Right lobe of liver (tissue), 6 donors: Measurements from ENCODE around the gene RALGAPB. TPM values are rescaled to one million over a fixed set of nuclear protein-coding genes. Genes with fewer than 3 reads are reported as not detected.

Experiments used
- ATAC-seq, 4 donors: fragments of 200-7000 bp; cut with Tn5 transposase; one replicate each; pipeline ENCODE4 v1.9.1; 2020; ENCODE audit warnings: mild to moderate bottlenecking in 4 of 4, moderate library complexity in 4 of 4
- DNase-seq, 3 donors: peaks; one replicate each; pipeline ENCODE4 v3.0.0-alpha.2; 2020
- H3K27ac ChIP-seq, 3 donors: fragments of 200-600 bp; one replicate each; pipeline ENCODE4 v1.8.0; 2022
- H3K27me3 ChIP-seq, 2 donors: fragments of 200-600 bp; one replicate each; pipeline ENCODE4 v1.8.0; 2022
- H3K36me3 ChIP-seq, 4 donors: fragments of 200-600 bp; sonication (generic) in 1 of 4; one replicate each; pipeline versions ENCODE4 v1.5.1 to v1.8.0; 2017 to 2022; ENCODE audit warnings: control low read depth in 1 of 4
- H3K4me1 ChIP-seq, 4 donors: fragments of 200-600 bp; sonication (generic) in 1 of 4; one replicate each; pipeline versions ENCODE4 v1.5.1 to v1.8.0; 2017 to 2022; ENCODE audit warnings: control low read depth in 1 of 4
- H3K4me3 ChIP-seq, 3 donors: fragments of 200-600 bp; one replicate each; pipeline ENCODE4 v1.8.0; 2022
- H3K9me3 ChIP-seq, 4 donors: fragments of 200-600 bp; sonication (generic) in 1 of 4; one replicate each; pipeline versions ENCODE4 v1.5.1 to v1.8.0; 2017 to 2022; ENCODE audit warnings: control low read depth in 1 of 4
- POLR2A ChIP-seq: fragments of 450-650 bp; IDR thresholded peaks from one replicate; pipeline ENCODE4 v1.6.1; 2017; ENCODE audit warnings: antibody characterized with exemption, mild to moderate bottlenecking
- WGBS: methylation state at CpG from one replicate; pipeline ENCODE4 v1.1.6; 2018; ENCODE audit warnings: low coverage, low lambda C conversion rate; ENCODE audit not compliant: insufficient coverage; ENCODE audit errors: missing lambda C conversion rate; 5-methylcytosine and 5-hydroxymethylcytosine counted together
- intact Hi-C, 2 donors: fragments of 100-400 bp; cut with DNase I; formaldehyde crosslinking; loops; one replicate each; pipeline versions ENCODE4 v1.11.2 to v1.14.1; 2022
- total RNA-seq, 6 experiments: library from RNA; depleted of rRNA in 2 of 6; stranded (reverse); fragments of >200 nt in 2 of 6; fragmentation: NEBNext Ultra II Directional in 3 of 6; extraction: Animal tissue kit (Norgen Biotek cat#: 25700) in 3 of 6; gene quantifications; one replicate each; pipeline versions ENCODE4 v1.1.0 to v1.2.4, GENCODE V29; 2016 to 2023
- TF ChIP-seq, protein P1 (sequence below), 4 donors: fragments of 200-600 bp in 3 of 4; fragments of 450-650 bp in 1 of 4; IDR thresholded peaks; one replicate each; pipeline versions ENCODE4 v1.5.1 to v1.8.0; 2016 to 2022; ENCODE audit warnings: antibody characterized with exemption in 4 of 4, mild to moderate bottlenecking in 2 of 4
- donor health status: DM: no; HTN: yes; CAD: no.
- donor health status: DM: no; HTN: no; CAD: no.
- donor health status: DM: no; HTN: no; CAD: no.
- donor health status: DM: no; HTN: yes; CAD: no.
- donor health status: DM: no; HTN: yes; CAD: no.

Gene RALGAPB
- total RNA-seq, 6 experiments from 2014 or later = 9.7 to 16.0 (median 12.9) TPM

DNA sequence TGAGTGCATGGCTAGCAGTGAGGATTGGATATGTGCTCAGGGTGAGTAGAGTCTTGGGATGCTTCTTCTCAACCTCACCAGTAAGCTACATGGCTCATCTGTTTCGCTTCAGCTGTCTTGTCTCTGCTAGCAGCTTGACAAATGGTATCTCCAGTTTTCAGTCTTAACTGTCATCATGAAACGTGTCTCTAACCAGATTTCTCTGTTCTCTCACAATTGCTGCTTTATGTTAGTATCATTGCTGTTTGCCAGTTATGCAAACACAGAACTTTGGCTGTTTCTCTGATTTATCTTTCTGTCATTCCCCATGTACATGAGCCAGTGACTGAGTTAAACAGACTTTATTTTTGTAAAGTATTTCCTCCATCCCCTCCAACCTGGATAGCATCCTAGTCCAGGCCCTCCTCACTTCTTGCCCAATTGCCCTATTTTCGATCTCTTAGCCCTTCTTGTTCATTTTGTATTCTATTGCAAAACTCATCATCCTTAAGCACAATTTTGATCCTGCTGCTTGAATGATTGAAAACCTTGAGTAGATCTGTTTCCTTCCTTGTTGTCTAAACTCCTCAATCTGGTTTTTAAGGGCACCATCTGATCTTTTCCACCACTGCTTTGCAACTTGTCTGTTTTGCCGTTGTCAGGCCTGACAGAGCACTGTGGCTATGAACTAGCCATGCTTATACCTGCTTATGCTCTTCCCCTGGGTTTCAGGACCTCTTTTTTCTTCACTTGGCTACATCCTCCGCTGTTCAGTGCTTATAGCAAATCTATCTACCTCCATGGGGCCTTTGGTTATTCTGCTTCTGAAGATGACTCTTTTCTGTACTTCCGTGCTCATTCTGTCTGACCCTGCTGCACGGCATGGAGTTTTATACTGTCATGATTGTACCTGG is 70.6 kb downstream of the RALGAPB start:
- TF ChIP-seq, protein P1, sequence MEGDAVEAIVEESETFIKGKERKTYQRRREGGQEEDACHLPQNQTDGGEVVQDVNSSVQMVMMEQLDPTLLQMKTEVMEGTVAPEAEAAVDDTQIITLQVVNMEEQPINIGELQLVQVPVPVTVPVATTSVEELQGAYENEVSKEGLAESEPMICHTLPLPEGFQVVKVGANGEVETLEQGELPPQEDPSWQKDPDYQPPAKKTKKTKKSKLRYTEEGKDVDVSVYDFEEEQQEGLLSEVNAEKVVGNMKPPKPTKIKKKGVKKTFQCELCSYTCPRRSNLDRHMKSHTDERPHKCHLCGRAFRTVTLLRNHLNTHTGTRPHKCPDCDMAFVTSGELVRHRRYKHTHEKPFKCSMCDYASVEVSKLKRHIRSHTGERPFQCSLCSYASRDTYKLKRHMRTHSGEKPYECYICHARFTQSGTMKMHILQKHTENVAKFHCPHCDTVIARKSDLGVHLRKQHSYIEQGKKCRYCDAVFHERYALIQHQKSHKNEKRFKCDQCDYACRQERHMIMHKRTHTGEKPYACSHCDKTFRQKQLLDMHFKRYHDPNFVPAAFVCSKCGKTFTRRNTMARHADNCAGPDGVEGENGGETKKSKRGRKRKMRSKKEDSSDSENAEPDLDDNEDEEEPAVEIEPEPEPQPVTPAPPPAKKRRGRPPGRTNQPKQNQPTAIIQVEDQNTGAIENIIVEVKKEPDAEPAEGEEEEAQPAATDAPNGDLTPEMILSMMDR (IDR thresholded peaks at IDR 0.05) = no peak
- TF ChIP-seq POLR2A = no peak
- peaks cover 0 to 67% (median 17%) of the 10 kb centered on the region in 4 donors for H3K36me3 ChIP-seq
- H3K4me1 ChIP-seq = no peaks in the 10 kb centered on the region
- no peak overlapping the region for H3K4me3 ChIP-seq
- no peak overlapping the region for H3K27ac ChIP-seq
- DNase-seq (no peak), ATAC-seq (no peak)
- intact Hi-C loops = no loop called here
- 92% methylated on average over 7 of the region's 7 CpGs for WGBS
- H3K9me3 ChIP-seq = no peaks in the 10 kb centered on the region
- no peaks in the 10 kb centered on the region for H3K27me3 ChIP-seq

DNA sequence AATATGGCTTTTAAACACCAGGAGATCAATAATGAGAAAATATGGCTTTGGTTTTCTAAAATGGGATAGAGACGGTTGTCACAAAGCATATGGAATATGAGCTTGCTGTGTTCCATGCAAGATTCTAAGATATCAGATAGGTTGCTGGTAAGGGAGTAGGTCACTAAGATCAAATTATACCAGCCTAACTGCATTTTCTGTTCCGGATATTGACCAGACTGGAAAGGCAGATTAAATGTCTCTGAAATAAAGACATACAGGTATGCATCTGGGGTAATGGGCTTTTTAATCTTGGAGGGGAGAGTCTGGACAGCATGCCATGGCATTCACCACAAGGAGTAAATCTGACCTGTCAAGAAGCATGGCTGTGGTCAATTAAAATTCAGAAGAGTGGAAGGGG is 73.1 kb downstream of the RALGAPB start:
- peaks cover 0 to 59% (median 17%) of the 10 kb centered on the region in 4 donors for H3K36me3 ChIP-seq

DNA sequence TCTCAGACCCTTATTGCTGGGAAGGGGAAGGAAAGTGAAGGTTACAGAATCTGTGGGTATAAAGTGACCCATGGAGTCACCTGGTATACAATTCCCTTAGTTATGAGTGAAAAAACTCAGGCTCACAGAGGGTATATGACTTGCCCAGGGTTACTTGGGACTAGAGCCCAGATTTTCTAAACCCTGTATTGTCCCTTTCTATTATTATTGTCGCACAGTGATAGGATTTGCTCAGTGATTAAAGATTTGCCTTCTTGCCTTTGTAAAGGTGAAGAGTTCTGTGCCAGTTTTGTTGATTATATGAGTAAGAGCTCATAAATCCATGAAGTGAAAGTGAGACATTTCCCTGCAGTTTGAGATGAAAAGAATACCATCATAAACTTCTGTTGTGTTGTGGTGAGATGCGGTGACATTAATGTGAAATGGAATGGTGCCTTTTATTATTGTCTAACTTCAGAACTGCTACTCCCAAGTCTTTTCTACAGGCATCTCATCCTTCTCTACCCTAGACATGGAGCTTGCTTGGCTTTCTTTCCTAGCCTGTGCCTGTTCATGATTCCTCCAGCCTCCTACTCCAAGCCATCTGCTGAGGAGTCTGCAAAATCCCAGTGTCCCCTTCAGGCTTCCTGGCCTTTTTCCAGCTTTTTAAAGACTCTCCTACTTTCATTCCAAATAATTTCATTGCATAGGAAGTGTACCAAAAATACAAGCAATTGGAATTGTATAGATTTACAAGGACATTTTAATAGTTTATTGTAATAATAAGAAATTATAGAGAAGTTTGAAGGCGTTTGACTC is 74.8 kb downstream of the RALGAPB start:
- DNase-seq (no peak), ATAC-seq (no peak)
- no peak overlapping the region for H3K27ac ChIP-seq
- 87% methylated on average over 3 of the region's 3 CpGs for WGBS
- intact Hi-C loops = no loop called here
- no peaks in the 10 kb centered on the region for H3K9me3 ChIP-seq
- H3K4me3 ChIP-seq = no peak overlapping the region
- peaks cover 0 to 62% (median 9%) of the 10 kb centered on the region in 4 donors for H3K36me3 ChIP-seq
- no peaks in the 10 kb centered on the region for H3K4me1 ChIP-seq
- no peaks in the 10 kb centered on the region for H3K27me3 ChIP-seq
- TF ChIP-seq, protein P1 (IDR thresholded peaks at IDR 0.05) = no peak
- TF ChIP-seq POLR2A = no peak

More for the DNA sequence above, 73.1 kb downstream of the RALGAPB start:
- 100% methylated on average over 2 of the region's 2 CpGs for WGBS
- H3K27ac ChIP-seq = no peak overlapping the region
- TF ChIP-seq, protein P1 (IDR thresholded peaks at IDR 0.05) = no peak
- no peak for TF ChIP-seq POLR2A
- ATAC-seq = no peak
- H3K27me3 ChIP-seq = no peaks in the 10 kb centered on the region
- H3K4me3 ChIP-seq = no peak overlapping the region
- no peaks in the 10 kb centered on the region for H3K4me1 ChIP-seq
- intact Hi-C loops = no loop called here
- H3K9me3 ChIP-seq = no peaks in the 10 kb centered on the region
- no peak for DNase-seq

DNA sequence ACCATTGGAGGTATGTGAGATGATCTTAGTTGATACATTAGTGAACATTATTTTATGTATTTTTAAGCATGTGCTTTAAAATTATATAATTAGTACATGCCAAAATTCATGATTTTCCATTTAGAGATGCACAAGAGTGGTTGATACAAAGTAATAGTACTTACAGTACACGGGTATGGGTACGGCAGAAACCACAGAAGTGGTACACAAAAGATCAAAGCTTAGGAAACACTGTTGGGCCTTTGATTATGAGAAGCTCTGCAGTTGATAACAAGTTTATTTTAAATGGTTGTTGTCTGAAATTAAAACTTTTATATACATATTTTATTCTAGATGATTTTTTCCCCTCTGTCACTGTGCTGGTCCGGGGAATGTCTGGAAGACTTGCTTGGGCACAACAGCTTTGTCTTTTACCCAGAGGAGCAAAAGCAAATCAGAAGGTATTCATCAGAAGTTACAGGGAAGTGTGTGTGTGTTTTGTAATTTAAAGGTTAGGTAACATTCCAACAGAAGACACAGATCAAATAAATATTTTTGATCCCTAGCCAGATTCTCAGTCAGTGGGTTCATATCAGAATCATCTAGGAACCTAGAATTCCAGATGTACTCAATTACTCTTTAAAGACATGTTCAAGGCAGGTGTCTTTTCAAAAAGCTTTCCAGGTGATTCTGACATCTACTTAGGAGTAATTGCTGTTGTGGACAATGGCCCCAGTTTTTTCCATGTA is 75.9 kb downstream of the RALGAPB start:
- Histone ChIP-seq H3K4me3 (no peak overlapping the region), H3K4me1 (no peaks in the 10 kb centered on the region), H3K36me3 (peaks cover 0 to 66% (median 8%) of the 10 kb centered on the region in 4 donors), H3K27ac (no peak overlapping the region), H3K9me3 (no peaks in the 10 kb centered on the region), H3K27me3 (no peaks in the 10 kb centered on the region)
- no peak for DNase-seq
- no peak for ATAC-seq
- WGBS = 80% methylated on average over 3 of the region's 3 CpGs
- no peak for TF ChIP-seq POLR2A
- TF ChIP-seq, protein P1 (IDR thresholded peaks at IDR 0.05) = no peak
- intact Hi-C loops = no loop called here
